ENCODE results near the gene AGTPBP1.

- TF ChIP-seq, protein P1, sequence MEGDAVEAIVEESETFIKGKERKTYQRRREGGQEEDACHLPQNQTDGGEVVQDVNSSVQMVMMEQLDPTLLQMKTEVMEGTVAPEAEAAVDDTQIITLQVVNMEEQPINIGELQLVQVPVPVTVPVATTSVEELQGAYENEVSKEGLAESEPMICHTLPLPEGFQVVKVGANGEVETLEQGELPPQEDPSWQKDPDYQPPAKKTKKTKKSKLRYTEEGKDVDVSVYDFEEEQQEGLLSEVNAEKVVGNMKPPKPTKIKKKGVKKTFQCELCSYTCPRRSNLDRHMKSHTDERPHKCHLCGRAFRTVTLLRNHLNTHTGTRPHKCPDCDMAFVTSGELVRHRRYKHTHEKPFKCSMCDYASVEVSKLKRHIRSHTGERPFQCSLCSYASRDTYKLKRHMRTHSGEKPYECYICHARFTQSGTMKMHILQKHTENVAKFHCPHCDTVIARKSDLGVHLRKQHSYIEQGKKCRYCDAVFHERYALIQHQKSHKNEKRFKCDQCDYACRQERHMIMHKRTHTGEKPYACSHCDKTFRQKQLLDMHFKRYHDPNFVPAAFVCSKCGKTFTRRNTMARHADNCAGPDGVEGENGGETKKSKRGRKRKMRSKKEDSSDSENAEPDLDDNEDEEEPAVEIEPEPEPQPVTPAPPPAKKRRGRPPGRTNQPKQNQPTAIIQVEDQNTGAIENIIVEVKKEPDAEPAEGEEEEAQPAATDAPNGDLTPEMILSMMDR (IDR thresholded peaks at IDR 0.05; ENCODE audit: low read length) = no peak
- no peak for TF ChIP-seq EZH2 (optimal IDR thresholded peaks at IDR 0.05; ENCODE audit: low read depth, low read length)
Observed at GRCh38 chr9:85528142-85528541, 213.6 kb downstream of the AGTPBP1 start.

Measured in MM.1S (cell line).